Stimulated activated CD8-positive, alpha-beta memory T cell treated with anti-CD3 and anti-CD28 coated beads, Interleukin-4, amount 100 ng/mL, for 1 hour (primary cell): ENCODE results near the gene INPP5A.
"Not testable (repeated sequence)": the region's sequence is repeated elsewhere in the genome, so short reads cannot be mapped to it uniquely, and the experiment has no call there.

Experiments used
- DNase-seq, 2 donors: peaks; one replicate each; pipeline ENCODE4 v3.0.0-alpha.2; 2020; ENCODE audit warnings: low read depth in 2 of 2, low spot score in 1 of 2

INPP5A gene

DNA sequence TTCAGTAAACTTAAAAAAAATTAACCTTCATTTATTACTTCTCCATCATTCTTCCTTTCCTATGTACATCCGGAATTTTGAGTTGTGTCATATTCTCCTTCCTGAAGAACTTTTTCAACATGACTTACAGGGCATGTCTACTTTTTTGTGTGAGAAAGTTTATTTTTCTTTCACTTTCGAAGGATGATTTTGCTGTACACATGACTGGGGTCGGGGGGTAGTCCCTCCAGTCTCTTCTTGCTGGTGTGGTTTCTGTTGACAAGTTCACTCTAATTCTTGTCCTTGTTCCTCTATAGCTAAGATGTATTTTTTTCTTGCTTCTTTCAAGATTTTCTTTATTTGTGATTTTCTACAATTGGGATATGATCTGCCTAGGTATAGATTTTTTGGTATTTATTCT is 55.8 kb downstream of the INPP5A start:
- no peak for DNase-seq

DNA sequence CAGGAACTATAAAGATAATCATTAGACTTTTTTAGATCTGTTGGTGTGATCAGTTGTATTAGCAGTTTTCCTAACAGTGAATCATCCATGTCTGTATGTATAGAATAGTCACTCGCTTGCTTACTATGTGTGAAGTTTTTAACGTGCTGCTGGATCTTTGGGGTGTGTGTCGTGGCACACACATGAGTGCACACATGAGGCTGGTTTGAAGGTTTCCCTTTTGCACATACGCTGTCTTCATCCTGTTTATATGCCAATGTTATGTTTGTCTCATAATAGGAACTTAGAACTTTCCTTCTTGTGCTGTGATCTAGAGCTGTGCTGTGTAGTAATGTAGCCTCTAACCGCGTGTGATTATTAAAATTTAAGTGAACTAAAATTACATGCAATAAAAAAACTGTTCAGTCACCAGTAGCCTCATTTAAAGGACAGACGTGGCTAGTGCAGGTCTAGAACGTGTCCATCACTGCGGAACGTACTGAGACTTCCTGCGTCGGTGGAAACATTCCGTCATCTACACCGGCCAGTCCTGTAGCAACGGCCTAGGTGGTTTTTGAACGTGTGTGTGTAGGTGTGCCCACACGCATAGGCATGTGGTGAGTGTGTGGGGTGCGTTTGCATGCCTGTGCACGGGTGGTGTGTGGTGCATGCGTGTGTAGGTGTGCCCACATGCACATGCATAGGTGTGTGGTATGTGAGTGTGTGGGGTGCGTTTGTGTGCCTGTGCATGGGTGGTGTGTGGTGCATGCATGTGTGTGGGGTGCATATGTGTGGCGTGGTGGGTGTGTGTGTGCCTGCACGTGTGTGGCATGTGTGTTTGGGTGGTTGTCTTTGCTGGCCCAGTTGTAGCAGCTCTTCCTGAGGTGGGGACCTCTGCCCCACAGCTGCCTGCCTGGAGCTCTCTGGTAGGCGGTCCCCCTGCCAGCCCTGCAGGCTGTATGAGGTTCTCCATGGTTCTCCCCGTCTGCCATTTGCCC is 56.6 kb downstream of the INPP5A start:
- DNase-seq = no peak

DNA sequence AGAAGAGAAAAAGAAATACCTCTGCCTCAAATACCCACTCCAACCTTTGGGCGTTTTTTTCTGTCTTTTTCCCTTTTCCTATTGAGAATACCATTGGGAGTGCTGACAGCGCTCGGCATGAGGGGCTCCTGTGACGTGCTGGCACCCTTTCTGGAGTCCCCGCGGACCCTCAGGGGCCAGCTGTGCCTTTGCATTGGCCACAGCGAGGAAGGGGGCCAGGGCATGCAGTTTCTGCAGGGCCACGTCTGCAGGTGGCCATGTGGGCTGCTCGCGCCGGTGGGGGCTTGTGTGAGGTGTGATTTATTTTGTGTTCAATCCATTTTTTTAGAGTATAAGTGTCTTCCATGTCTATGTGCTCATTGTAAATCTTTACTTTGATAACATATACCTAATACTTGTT is 57.4 kb downstream of the INPP5A start:
- no peak for DNase-seq

DNA sequence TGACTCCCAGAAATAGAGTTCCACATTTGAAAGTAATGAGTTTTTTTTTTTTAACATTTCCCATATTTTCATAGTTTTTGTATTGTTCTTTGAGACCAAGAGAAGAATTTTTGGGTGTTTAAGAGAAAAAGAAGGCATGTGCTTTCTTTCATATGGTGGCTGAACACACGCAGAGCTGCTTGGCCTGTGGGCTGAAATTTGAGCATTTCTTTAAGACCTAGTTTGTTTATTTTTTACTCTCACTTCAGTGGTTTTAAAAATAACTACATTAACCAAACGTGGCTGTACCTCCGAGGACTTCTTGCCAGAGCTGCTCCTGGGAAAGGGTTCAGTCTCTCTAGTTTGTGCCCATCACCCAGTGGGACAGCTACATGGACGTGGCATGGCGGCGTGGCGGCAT is 58.3 kb downstream of the INPP5A start:
- DNase-seq = no peak

GRCh38 chr10:132596742-132597279 is 59.2 kb downstream of the INPP5A start:
- DNase-seq = no peak

DNA sequence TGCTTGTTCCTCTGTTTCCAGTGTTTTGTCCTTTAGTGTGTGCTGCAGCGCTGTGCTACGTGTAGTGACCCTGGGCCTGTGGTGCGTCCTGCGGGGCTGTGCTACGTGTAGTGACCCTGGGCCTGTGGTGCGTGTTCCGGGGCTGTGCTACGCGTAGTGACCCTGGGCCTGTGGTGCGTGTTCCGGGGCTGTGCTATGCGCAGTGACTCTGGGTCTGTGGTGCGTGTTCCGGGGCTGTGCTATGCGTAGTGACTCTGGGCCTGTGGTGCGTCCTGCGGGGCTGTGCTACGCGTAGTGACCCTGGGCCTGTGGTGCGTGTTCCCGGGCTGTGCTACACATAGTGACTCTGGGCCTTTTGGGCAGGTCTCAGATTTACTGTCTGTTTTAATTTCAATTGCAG is 60.1 kb downstream of the INPP5A start:
- DNase-seq = no peak

- not testable (repeated sequence) for DNase-seq
Observed at GRCh38 chr10:132599023-132599618, 61.5 kb downstream of the INPP5A start.

- no peak for DNase-seq
Observed at GRCh38 chr10:132599732-132600131, 62.1 kb downstream of the INPP5A start.

- DNase-seq = no peak
Observed at GRCh38 chr10:132600416-132600815, 62.8 kb downstream of the INPP5A start.

GRCh38 chr10:132601567-132601966 is 64.0 kb downstream of the INPP5A start:
- no peak for DNase-seq

DNA sequence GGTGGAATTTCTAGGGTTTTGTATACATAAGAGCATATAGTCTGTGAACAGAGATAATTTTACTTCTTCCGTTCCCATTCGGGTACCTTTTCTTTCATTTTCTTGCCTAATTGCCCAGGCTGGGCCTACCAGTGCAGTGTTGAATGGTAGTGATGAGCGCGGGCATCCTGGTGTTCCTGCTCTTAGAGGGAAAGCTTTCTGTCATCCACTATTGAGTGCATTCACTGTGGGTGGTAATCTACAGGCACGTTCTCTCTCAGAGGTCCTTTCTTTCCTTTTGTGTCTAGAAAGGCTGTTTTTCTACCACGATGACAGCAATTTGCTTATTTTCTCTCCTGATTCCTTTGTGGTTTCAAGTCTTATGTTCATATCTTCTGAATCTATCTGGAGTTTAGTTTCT is 65.0 kb downstream of the INPP5A start:
- DNase-seq = no peak

DNA sequence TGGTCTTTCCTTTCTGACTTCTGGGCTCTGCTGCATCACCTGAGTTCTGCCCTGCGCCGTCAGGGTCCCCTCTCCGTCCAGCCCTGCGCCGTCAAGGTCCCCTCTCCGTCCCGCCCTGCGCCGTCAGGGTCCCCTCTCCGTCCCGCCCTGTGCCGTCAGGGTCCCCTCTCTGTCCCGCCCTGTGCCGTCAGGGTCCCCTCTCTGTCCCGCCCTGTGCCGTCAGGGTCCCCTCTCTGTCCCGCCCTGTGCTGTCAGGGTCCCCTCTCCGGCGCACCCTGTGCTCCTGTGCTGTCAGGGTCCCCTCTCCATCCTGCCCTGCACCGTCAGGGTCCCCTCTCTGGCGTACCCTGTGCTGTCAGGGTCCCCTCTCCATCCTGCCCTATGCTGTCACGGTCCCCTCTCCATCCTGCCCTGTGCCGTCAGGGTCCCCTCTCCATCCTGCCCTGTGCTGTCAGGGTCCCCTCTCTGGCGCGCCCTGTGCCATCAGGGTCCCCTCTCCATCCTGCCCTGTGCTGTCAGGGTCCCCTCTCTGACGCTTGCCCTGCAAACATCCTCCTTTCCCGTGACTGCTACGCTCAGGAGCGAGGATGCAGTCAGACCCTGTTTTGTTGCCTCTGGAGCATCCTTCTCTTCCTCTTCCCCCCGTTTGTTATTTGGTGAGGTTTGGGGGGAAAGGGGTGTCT is 66.4 kb downstream of the INPP5A start:
- no peak for DNase-seq

DNA sequence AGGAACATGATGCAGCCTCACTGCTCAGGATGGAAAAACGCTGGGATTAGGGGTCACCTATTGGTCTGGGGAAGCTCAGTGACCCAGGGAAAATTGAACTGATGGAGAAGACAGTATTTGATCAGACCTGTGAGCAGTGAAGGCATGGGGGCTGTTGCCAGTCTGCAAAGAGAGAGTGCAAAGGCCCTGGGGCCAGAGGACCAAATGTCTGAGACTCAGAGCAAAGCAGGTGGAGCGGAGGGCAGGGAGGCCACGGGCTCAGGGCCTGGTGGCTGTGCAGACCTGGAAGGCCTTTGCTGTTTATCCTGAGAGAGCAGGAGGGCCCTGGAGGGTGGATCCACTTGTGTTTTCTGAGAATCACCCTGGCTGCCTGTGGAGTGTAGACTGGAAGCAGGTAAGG is 67.1 kb downstream of the INPP5A start:
- DNase-seq = no peak

- no peak for DNase-seq
Observed at GRCh38 chr10:132605390-132605789, 67.8 kb downstream of the INPP5A start.

DNA sequence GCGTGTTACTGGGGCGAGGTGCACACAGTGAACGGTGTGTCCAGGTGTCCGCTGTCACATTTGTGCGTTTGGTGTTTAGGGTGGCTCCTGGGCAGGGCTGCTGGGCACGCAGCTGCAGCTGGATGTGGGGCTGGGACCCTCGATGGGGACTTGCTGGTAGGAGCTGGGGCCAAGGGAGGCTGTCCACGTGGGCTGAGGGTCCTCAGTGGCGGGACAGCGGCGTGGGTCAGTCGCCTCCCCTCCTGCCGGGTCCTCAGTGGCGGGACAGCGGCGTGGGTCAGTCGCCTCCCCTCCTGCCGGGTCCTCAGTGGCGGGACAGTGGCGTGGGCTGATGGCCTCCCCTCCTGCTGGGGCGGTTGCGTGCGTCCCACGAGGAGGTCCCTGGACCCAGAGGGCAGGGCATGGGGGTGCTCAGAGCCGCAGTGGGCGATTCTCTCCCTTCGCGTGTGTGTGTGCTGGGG is 68.5 kb downstream of the INPP5A start:
- no peak for DNase-seq

- DNase-seq = no peak
Observed at GRCh38 chr10:132606536-132607316, 69.1 kb downstream of the INPP5A start.

DNA sequence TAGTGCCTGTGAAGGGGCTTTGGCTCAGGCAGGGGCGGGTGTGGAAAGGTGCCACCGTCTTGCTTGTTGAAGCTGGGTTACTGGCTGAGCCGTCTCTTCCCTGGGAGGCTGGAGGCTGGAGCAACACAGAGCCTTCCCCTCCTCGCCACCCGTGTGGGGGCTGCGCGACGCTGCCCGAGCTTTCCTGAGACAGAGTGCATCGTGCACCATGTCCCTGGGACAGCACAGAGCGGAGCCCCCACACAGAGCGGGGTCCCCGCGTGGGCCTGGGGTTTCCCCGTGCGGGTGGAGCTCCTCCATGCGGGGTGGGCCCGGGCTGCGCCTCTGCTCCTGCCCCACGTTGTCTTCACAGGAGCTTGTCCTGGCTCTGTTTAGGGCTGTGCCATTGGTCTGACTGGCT is 69.9 kb downstream of the INPP5A start:
- no peak for DNase-seq

DNA sequence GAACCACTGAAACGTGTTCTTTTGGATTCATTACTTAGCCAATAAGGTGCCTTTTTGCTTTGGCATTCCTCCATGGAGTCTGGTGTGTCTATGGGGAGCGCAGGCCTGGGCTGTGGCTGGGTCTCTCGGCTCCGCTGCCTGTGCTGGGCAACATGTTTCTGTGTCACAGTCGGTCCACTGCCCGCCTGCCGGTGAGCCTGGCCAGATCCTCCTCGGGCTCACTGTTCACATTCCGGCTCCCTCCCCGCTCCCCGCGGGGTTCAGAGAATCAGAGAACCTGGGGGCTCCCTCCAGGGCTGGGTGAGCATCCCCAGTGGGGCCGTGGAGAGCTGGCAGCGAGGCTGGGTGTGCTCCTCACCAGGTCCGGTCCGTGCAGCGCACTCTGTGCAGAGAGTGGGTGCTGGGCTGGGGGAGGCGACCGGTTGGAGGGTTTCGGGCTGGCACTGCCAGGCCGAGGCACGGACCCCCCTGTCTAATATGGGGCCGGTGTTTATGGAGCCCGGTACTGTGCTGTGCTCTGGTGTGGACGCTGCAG is 70.4 kb downstream of the INPP5A start:
- DNase-seq = no peak

- DNase-seq = no peak
Observed at GRCh38 chr10:132608511-132609195, 71.1 kb downstream of the INPP5A start.

- no peak for DNase-seq
Observed at GRCh38 chr10:132609211-132609610, 71.6 kb downstream of the INPP5A start.
